ENCODE measurements around the gene TRAF4.

The TRAF4 gene

GRCh38 chr17:28737770-28738679 lies 5.8 kb upstream of the TRAF4 start:
- no peak for TF ChIP-seq CTCF (IDR thresholded peaks at IDR 0.05; ENCODE audit: insufficient read depth, low read length, poor library complexity, severe bottlenecking)
- peak; percentile 87 for DNase-seq (ENCODE audit: extremely low read depth, insufficient read length)
- Histone ChIP-seq H3K4me3 (replicated peaks; ENCODE audit: low read depth, low read length) (peak overlapping the region; percentile 45), H3K27me3 (replicated peaks; ENCODE audit: control insufficient read depth, insufficient read depth, low read length) (no peaks in the 10 kb centered on the region), H3K36me3 (ENCODE audit: control insufficient read depth, insufficient read depth, low read length) (peaks cover 2% of the 10 kb centered on the region)

GRCh38 chr17:28738680-28739384 lies 5.0 kb upstream of the TRAF4 start:
- Histone ChIP-seq H3K27me3 (replicated peaks; ENCODE audit: control insufficient read depth, insufficient read depth, low read length) (no peaks in the 10 kb centered on the region), H3K36me3 (ENCODE audit: control insufficient read depth, insufficient read depth, low read length) (peaks cover 2% of the 10 kb centered on the region), H3K4me3 (replicated peaks; ENCODE audit: low read depth, low read length) (peak overlapping the region; percentile 35)
- DNase-seq (ENCODE audit: extremely low read depth, insufficient read length), result peak; percentile 81
- TF ChIP-seq CTCF (IDR thresholded peaks at IDR 0.05; ENCODE audit: insufficient read depth, low read length, poor library complexity, severe bottlenecking), result no peak

GRCh38 chr17:28740406-28741357 lies 3.1 kb upstream of the TRAF4 start:
- TF ChIP-seq CTCF (IDR thresholded peaks at IDR 0.05; ENCODE audit: insufficient read depth, low read length, poor library complexity, severe bottlenecking), result no peak
- peaks cover 3% of the 10 kb centered on the region for H3K36me3 ChIP-seq (ENCODE audit: control insufficient read depth, insufficient read depth, low read length)
- no peaks in the 10 kb centered on the region for H3K27me3 ChIP-seq (replicated peaks; ENCODE audit: control insufficient read depth, insufficient read depth, low read length)
- DNase-seq (ENCODE audit: extremely low read depth, insufficient read length), result no peak
- no peak overlapping the region for H3K4me3 ChIP-seq (replicated peaks; ENCODE audit: low read depth, low read length)

GRCh38 chr17:28741358-28742349 lies 2.2 kb upstream of the TRAF4 start:
- no peak overlapping the region for H3K4me3 ChIP-seq (replicated peaks; ENCODE audit: low read depth, low read length)
- peak; percentile 71 for DNase-seq (ENCODE audit: extremely low read depth, insufficient read length)
- TF ChIP-seq CTCF (IDR thresholded peaks at IDR 0.05; ENCODE audit: insufficient read depth, low read length, poor library complexity, severe bottlenecking), result no peak
- H3K27me3 ChIP-seq (replicated peaks; ENCODE audit: control insufficient read depth, insufficient read depth, low read length), result no peaks in the 10 kb centered on the region
- H3K36me3 ChIP-seq (ENCODE audit: control insufficient read depth, insufficient read depth, low read length), result peaks cover 12% of the 10 kb centered on the region

Measured in GM06990 (cell line).